WTC11 (cell line): ENCODE measurements around the gene DHRSX. TPM values are rescaled to one million over a fixed set of nuclear protein-coding genes. Genes with fewer than 3 reads are reported as not detected.

Experiments used
- ATAC-seq: fragments of 200-7000 bp; cut with Tn5 transposase; 2 replicates; pipeline ENCODE4 v1.10.0; 2021; ENCODE audit warnings: mild to moderate bottlenecking, moderate library complexity
- CTCF ChIA-PET: fragments of 300-600 bp; sonication (Branson Sonifier 250); formaldehyde crosslinking; loops from one replicate; lab custom pipeline; 2021; ENCODE audit warnings: antibody characterized with exemption; lab: Charles Lee
- POLR2A ChIA-PET: fragments of 350-600 bp; sonication (Branson Sonifier 250); formaldehyde crosslinking; loops from one replicate; lab custom pipeline; 2021; ENCODE audit warnings: antibody characterized with exemption; lab: Charles Lee
- DNase-seq: peaks from one replicate; pipeline ENCODE4 v3.0.0; 2021; ENCODE audit warnings: low spot score
- H3K27ac Mint-ChIP-seq: 2 replicates; pipeline ENCODE4 v1.8.0; 2021; ENCODE audit warnings: mixed read lengths
- H3K27me3 Mint-ChIP-seq: 2 replicates; pipeline ENCODE4 v1.8.0; 2021; ENCODE audit warnings: low read depth, mild to moderate bottlenecking, moderate library complexity, mixed read lengths
- H3K36me3 Mint-ChIP-seq: 2 replicates; pipeline ENCODE4 v1.8.0; 2021; ENCODE audit warnings: mixed read lengths
- H3K4me1 Mint-ChIP-seq: 2 replicates; pipeline ENCODE4 v1.8.0; 2022; ENCODE audit warnings: mixed read lengths
- H3K4me3 Mint-ChIP-seq: 2 replicates; pipeline ENCODE4 v1.8.0; 2021; ENCODE audit warnings: mild to moderate bottlenecking, moderate library complexity, mixed read lengths
- H3K9me3 Mint-ChIP-seq: 2 replicates; pipeline ENCODE4 v1.8.0; 2021; ENCODE audit warnings: mixed read lengths
- CDX4 ChIP-seq: fragments of 250-450 bp; sonication (Bioruptor Pico); IDR thresholded peaks from 2 replicates; pipeline ENCODE4 v1.9.0; 2021; ENCODE audit warnings: moderate library complexity, mild to moderate bottlenecking, inconsistent platforms, borderline replicate concordance
- CTCF ChIP-seq: fragments of 200-600 bp; IDR thresholded peaks from 2 replicates; pipeline ENCODE4 v1.8.0; 2022; ENCODE audit warnings: antibody characterized with exemption
- FOXJ3 ChIP-seq: sonication (generic); formaldehyde crosslinking; IDR thresholded peaks from 2 replicates; pipeline ENCODE4 v1.9.0; 2021; ENCODE audit warnings: missing genetic modification reagents, mild to moderate bottlenecking, borderline replicate concordance
- FOXK1 ChIP-seq: sonication (generic); formaldehyde crosslinking; IDR thresholded peaks from 2 replicates; pipeline ENCODE4 v1.8.0; 2022; ENCODE audit warnings: mild to moderate bottlenecking, moderate library complexity, missing genetic modification reagents
- NFYB ChIP-seq: sonication (generic); formaldehyde crosslinking; conservative IDR thresholded peaks from 2 replicates; pipeline ENCODE4 v1.8.0; 2022; ENCODE audit warnings: low read depth, missing genetic modification reagents
- OVOL2 ChIP-seq: fragments of 250-450 bp; sonication (Bioruptor Pico); IDR thresholded peaks from 2 replicates; pipeline ENCODE4 v1.9.0; 2021; ENCODE audit warnings: mild to moderate bottlenecking, borderline replicate concordance
- ZMAT4 ChIP-seq: fragments of 250-450 bp; sonication (Bioruptor Pico); IDR thresholded peaks from 2 replicates; pipeline ENCODE4 v1.9.0; 2021; ENCODE audit warnings: mild to moderate bottlenecking
- ZNF281 ChIP-seq: sonication (generic); formaldehyde crosslinking; IDR thresholded peaks from 2 replicates; pipeline ENCODE4 v1.8.0; 2023; ENCODE audit warnings: mild to moderate bottlenecking, missing genetic modification reagents
- ZNF425 ChIP-seq: fragments of 250-450 bp; sonication (Bioruptor Pico); conservative IDR thresholded peaks from 2 replicates; pipeline ENCODE4 v1.9.0; 2021; ENCODE audit warnings: mild to moderate bottlenecking
- ZNF532 ChIP-seq: fragments of 250-450 bp; sonication (Bioruptor Pico); IDR thresholded peaks from 2 replicates; pipeline ENCODE4 v1.9.0; 2021; ENCODE audit warnings: mild to moderate bottlenecking, borderline replicate concordance
- total RNA-seq: library from RNA; stranded (reverse); gene quantifications from 3 replicates; pipeline ENCODE4 v1.2.3, GENCODE V29; 2021

Gene DHRSX
- total RNA-seq, 1 experiment from 2014 or later, result 28.2 TPM

- TF ChIP-seq ZNF532 (CRISPR knock-in tag), result no peak
- TF ChIP-seq NFYB, result no peak
- TF ChIP-seq ZNF281 (CRISPR knock-in tag), result no peak
- no peak for TF ChIP-seq FOXJ3
- TF ChIP-seq ZNF425 (CRISPR knock-in tag), result no peak
- TF ChIP-seq CTCF, result no peak
- no peak for TF ChIP-seq CDX4 (CRISPR knock-in tag)
- no peak for TF ChIP-seq OVOL2 (CRISPR knock-in tag)
Measured at GRCh38 chrX:2466876-2467656, 33.7 kb downstream of the DHRSX start (continued).

GRCh38 chrX:2464677-2465166 is 36.1 kb downstream of the DHRSX start:
- no peaks in the 10 kb centered on the region for H3K27me3 Mint-ChIP-seq
- ChIA-PET CTCF (no interaction called here), POLR2A (no interaction called here)
- no peak overlapping the region for H3K27ac Mint-ChIP-seq
- TF ChIP-seq FOXK1 (CRISPR knock-in tag) (0 out of 2 replicates have a peak, but pooled peaks have one; percentile 9), ZMAT4 (CRISPR knock-in tag) (no peak)
- peaks cover 51% of the 10 kb centered on the region for H3K9me3 Mint-ChIP-seq
- ATAC-seq, result no peak; the same call in 1 of the 2 replicates
- DNase-seq, result peak; percentile 28
- H3K4me1 Mint-ChIP-seq, result peaks cover 25% of the 10 kb centered on the region
- no peak overlapping the region for H3K4me3 Mint-ChIP-seq
- H3K36me3 Mint-ChIP-seq, result peaks cover 66% of the 10 kb centered on the region
